Mucosa of stomach (tissue), 1 donor: ENCODE measurements around the gene TRIM31.

Experiments used
- H3K27me3 ChIP-seq: one replicate; pipeline ENCODE4 v1.7.0; 2013; ENCODE audit warnings: mild to moderate bottlenecking, low read length; ENCODE audit not compliant: control insufficient read depth, insufficient read depth
- H3K36me3 ChIP-seq: one replicate; pipeline ENCODE4 v1.7.0; 2013; ENCODE audit warnings: low read length; ENCODE audit not compliant: control insufficient read depth, insufficient read depth
- H3K4me1 ChIP-seq: one replicate; pipeline ENCODE4 v1.7.0; 2013; ENCODE audit warnings: mild to moderate bottlenecking, low read length; ENCODE audit not compliant: control insufficient read depth, insufficient read depth
- H3K4me3 ChIP-seq: one replicate; pipeline ENCODE4 v1.7.0; 2013; ENCODE audit warnings: low read length
- H3K9ac ChIP-seq: one replicate; pipeline ENCODE4 v1.7.0; 2013; ENCODE audit warnings: mild to moderate bottlenecking, low read length, moderate library complexity
- H3K9me3 ChIP-seq: one replicate; pipeline ENCODE4 v1.7.0; 2013; ENCODE audit warnings: mild to moderate bottlenecking, low read length, moderate library complexity; ENCODE audit not compliant: control insufficient read depth
- donor health status: Pancreatic carcinoma.

Gene TRIM31

GRCh38 chr6:30077218-30077617 is 35.7 kb downstream of the TRIM31 start:
- H3K4me1 ChIP-seq: peaks cover 32% of the 10 kb centered on the region
- peaks cover 29% of the 10 kb centered on the region for H3K27me3 ChIP-seq
- no peak overlapping the region for H3K4me3 ChIP-seq
- H3K9ac ChIP-seq: no peak overlapping the region
- H3K9me3 ChIP-seq: no peaks in the 10 kb centered on the region
- no peaks in the 10 kb centered on the region for H3K36me3 ChIP-seq

- Histone ChIP-seq H3K9ac (peak overlapping the region; percentile 80), H3K27me3 (peaks cover 29% of the 10 kb centered on the region), H3K9me3 (no peaks in the 10 kb centered on the region), H3K4me3 (peak overlapping the region; percentile 69), H3K4me1 (peaks cover 32% of the 10 kb centered on the region), H3K36me3 (no peaks in the 10 kb centered on the region)
Measured at GRCh38 chr6:30075790-30076732, 36.8 kb downstream of the TRIM31 start.

- H3K4me3 ChIP-seq: peak within 1 kb of the TSS; percentile 69
- no peaks in the 10 kb centered on the region for H3K36me3 ChIP-seq
- H3K9me3 ChIP-seq: no peaks in the 10 kb centered on the region
- H3K9ac ChIP-seq: peak within 1 kb of the TSS; percentile 80
- H3K27me3 ChIP-seq: peaks cover 29% of the 10 kb centered on the region
- H3K4me1 ChIP-seq: peaks cover 32% of the 10 kb centered on the region
Measured at GRCh38 chr6:30075094-30075789, 37.6 kb downstream of the TRIM31 start, which contains the start of gene RNF39. Gene RNF39 (minus strand): TSS chr6:30075769. CDS start chr6:30075585, 184 bp downstream.

GRCh38 chr6:30074331-30075093 is 38.4 kb downstream of the TRIM31 start:
- no peaks in the 10 kb centered on the region for H3K36me3 ChIP-seq
- H3K4me3 ChIP-seq: peak overlapping the region; percentile 69
- H3K9me3 ChIP-seq: no peaks in the 10 kb centered on the region
- H3K4me1 ChIP-seq: peaks cover 32% of the 10 kb centered on the region
- H3K9ac ChIP-seq: peak overlapping the region; percentile 80
- peaks cover 29% of the 10 kb centered on the region for H3K27me3 ChIP-seq

GRCh38 chr6:30073489-30074235 is 39.2 kb downstream of the TRIM31 start:
- Histone ChIP-seq H3K36me3 (no peaks in the 10 kb centered on the region), H3K4me1 (peaks cover 33% of the 10 kb centered on the region), H3K9me3 (no peaks in the 10 kb centered on the region), H3K9ac (peak overlapping the region; percentile 80), H3K4me3 (no peak overlapping the region), H3K27me3 (peaks cover 29% of the 10 kb centered on the region)

GRCh38 chr6:30071858-30072257 is 41.0 kb downstream of the TRIM31 start:
- Histone ChIP-seq H3K27me3 (peaks cover 29% of the 10 kb centered on the region), H3K4me1 (peaks cover 45% of the 10 kb centered on the region), H3K9me3 (no peaks in the 10 kb centered on the region), H3K9ac (no peak overlapping the region), H3K36me3 (no peaks in the 10 kb centered on the region), H3K4me3 (no peak overlapping the region)

- Histone ChIP-seq H3K4me1 (peaks cover 40% of the 10 kb centered on the region), H3K4me3 (no peak overlapping the region), H3K9me3 (no peaks in the 10 kb centered on the region), H3K27me3 (peaks cover 29% of the 10 kb centered on the region), H3K9ac (no peak overlapping the region), H3K36me3 (no peaks in the 10 kb centered on the region)
Measured at GRCh38 chr6:30071081-30071818, 41.6 kb downstream of the TRIM31 start.

- no peaks in the 10 kb centered on the region for H3K27me3 ChIP-seq
- H3K9ac ChIP-seq: peak overlapping the region; percentile 78
- H3K36me3 ChIP-seq: no peaks in the 10 kb centered on the region
- peak overlapping the region; percentile 89 for H3K4me3 ChIP-seq
- H3K9me3 ChIP-seq: no peaks in the 10 kb centered on the region
- peaks cover 22% of the 10 kb centered on the region for H3K4me1 ChIP-seq
Measured at GRCh38 chr6:30067460-30068139, 45.3 kb downstream of the TRIM31 start.

- Histone ChIP-seq H3K4me3 (peak within 1 kb of the TSS; percentile 89), H3K4me1 (peaks cover 22% of the 10 kb centered on the region), H3K9me3 (no peaks in the 10 kb centered on the region), H3K9ac (peak within 1 kb of the TSS; percentile 78), H3K36me3 (no peaks in the 10 kb centered on the region), H3K27me3 (no peaks in the 10 kb centered on the region)
Measured at GRCh38 chr6:30066577-30067459, 46.1 kb downstream of the TRIM31 start, which contains the start of gene PPP1R11. Gene PPP1R11 (plus strand): TSS chr6:30067198. CDS start chr6:30067411, 213 bp downstream.

GRCh38 chr6:30066082-30066481 is 46.8 kb downstream of the TRIM31 start:
- H3K4me3 ChIP-seq: peak overlapping the region; percentile 89
- H3K36me3 ChIP-seq: no peaks in the 10 kb centered on the region
- H3K4me1 ChIP-seq: peaks cover 22% of the 10 kb centered on the region
- H3K9me3 ChIP-seq: no peaks in the 10 kb centered on the region
- peak overlapping the region; percentile 78 for H3K9ac ChIP-seq
- no peaks in the 10 kb centered on the region for H3K27me3 ChIP-seq
